Spleen (tissue), 11 donors: ENCODE results near the gene RAB3D. TPM values are rescaled to one million over a fixed set of nuclear protein-coding genes. Genes with fewer than 3 reads are reported as not detected.

Experiments
- DNase-seq: peaks from one replicate; pipeline ENCODE4 v3.0.0-alpha.2; 2020
- H3K27ac ChIP-seq, 8 donors: fragments of 200-600 bp; sonication (generic) in 7 of 8; 1 replicate in 4 of 8; 2 replicates in 4 of 8; pipeline versions ENCODE4 v1.5.0 to v1.8.0; 2016 to 2021; ENCODE audit warnings: inconsistent platforms in 4 of 8, mild to moderate bottlenecking in 4 of 8, moderate library complexity in 1 of 8
- H3K27me3 ChIP-seq, 7 donors: fragments of 200-600 bp; sonication (generic) in 6 of 7; replicated peaks in 1 of 7; 1 replicate in 4 of 7; 2 replicates in 3 of 7; pipeline versions ENCODE4 v1.5.0 to v1.8.0; 2016 to 2021; ENCODE audit warnings: inconsistent platforms in 3 of 7, mild to moderate bottlenecking in 1 of 7
- H3K36me3 ChIP-seq, 6 donors: fragments of 200-600 bp; sonication (generic) in 5 of 6; 1 replicate in 4 of 6; 2 replicates in 2 of 6; pipeline versions ENCODE4 v1.5.0 to v1.8.0; 2016 to 2021; ENCODE audit warnings: inconsistent platforms in 2 of 6
- H3K4me1 ChIP-seq, 6 donors: fragments of 200-600 bp; sonication (generic) in 5 of 6; 1 replicate in 3 of 6; 2 replicates in 3 of 6; pipeline versions ENCODE4 v1.5.0 to v1.8.0; 2016 to 2021; ENCODE audit warnings: inconsistent platforms in 3 of 6
- H3K4me3 ChIP-seq, 8 donors: fragments of 200-600 bp; sonication (generic) in 7 of 8; 1 replicate in 4 of 8; 2 replicates in 4 of 8; pipeline versions ENCODE4 v1.5.0 to v1.8.0; 2016 to 2021; ENCODE audit warnings: inconsistent platforms in 4 of 8, mild to moderate bottlenecking in 4 of 8, moderate library complexity in 2 of 8
- H3K9me3 ChIP-seq, 8 donors: fragments of 200-600 bp; sonication (generic) in 7 of 8; 1 replicate in 4 of 8; 2 replicates in 4 of 8; pipeline versions ENCODE4 v1.5.0 to v1.8.0; 2016 to 2021; ENCODE audit warnings: inconsistent platforms in 4 of 8
- POLR2A ChIP-seq, 3 donors: fragments of 450-650 bp; IDR thresholded peaks; one replicate each; pipeline ENCODE4 v1.5.1; 2017; ENCODE audit warnings: antibody characterized with exemption in 3 of 3, mild to moderate bottlenecking in 1 of 3
- POLR2AphosphoS5 ChIP-seq, 3 donors: sonication (generic); formaldehyde crosslinking; IDR thresholded peaks; one replicate each; pipeline ENCODE4 v1.5.1; 2017; ENCODE audit warnings: antibody characterized with exemption in 3 of 3
- WGBS, 5 donors: extraction: QIAGEN DNeasy Blood & Tissue Kit in 3 of 5; methylation state at CpG; one replicate each; pipeline versions ENCODE4 v1.1.5 to v1.1.7; 2013 to 2018; 5-methylcytosine and 5-hydroxymethylcytosine counted together
- intact Hi-C: fragments of 100-400 bp; cut with DNase I; formaldehyde crosslinking; loops from one replicate; pipeline ENCODE4 v1.15.0; 2023; ENCODE audit warnings: low total_unique reads
- polyA plus RNA-seq, 3 donors: library from polyadenylated mRNA; stranded (reverse); fragments of 200-250 nt; gene quantifications; one replicate each; pipeline ENCODE4 v1.2.1, GENCODE V29; 2013
- total RNA-seq, 7 donors: library from RNA; depleted of rRNA in 3 of 7; stranded (reverse); fragments of >200 nt in 3 of 7; fragmentation: NEBNext Ultra II Directional in 4 of 7; extraction: Animal tissue kit (Norgen Biotek cat#: 25700) in 4 of 7; gene quantifications; one replicate each; pipeline versions ENCODE4 v1.1.0 to v1.2.1, GENCODE V29; 2016 to 2021
- TF ChIP-seq, protein P1 (sequence below), 11 experiments: fragments of 200-600 bp in 7 of 11; fragments of 450-650 bp in 4 of 11; sonication (generic) in 4 of 11; IDR thresholded peaks in 8 of 11; conservative IDR thresholded peaks in 3 of 11; 1 replicate in 7 of 11; 2 replicates in 4 of 11; pipeline versions ENCODE4 v1.4.0 to v1.8.0; 2016 to 2021; ENCODE audit warnings: antibody characterized with exemption in 11 of 11, inconsistent platforms in 4 of 11, mild to moderate bottlenecking in 1 of 11
- donor health status: healthy with polysubstance abuse.
- donor health status: DM: no; HTN: no; CAD: no; lungs with moderate emphysema.
- donor health status: DM: no; HTN: no; CAD: no.
- donor health status: Bipolar disorder and iron deficiency.
- donor health status: healthy.
- donor health status: DM: no; HTN: no; CAD: no.
- donor health status: DM: yes; HTN: yes; CAD: no.

RAB3D gene
- total and polyA plus RNA-seq, 10 donors: 2.5 to 51.3 (median 33.5) TPM

DNA sequence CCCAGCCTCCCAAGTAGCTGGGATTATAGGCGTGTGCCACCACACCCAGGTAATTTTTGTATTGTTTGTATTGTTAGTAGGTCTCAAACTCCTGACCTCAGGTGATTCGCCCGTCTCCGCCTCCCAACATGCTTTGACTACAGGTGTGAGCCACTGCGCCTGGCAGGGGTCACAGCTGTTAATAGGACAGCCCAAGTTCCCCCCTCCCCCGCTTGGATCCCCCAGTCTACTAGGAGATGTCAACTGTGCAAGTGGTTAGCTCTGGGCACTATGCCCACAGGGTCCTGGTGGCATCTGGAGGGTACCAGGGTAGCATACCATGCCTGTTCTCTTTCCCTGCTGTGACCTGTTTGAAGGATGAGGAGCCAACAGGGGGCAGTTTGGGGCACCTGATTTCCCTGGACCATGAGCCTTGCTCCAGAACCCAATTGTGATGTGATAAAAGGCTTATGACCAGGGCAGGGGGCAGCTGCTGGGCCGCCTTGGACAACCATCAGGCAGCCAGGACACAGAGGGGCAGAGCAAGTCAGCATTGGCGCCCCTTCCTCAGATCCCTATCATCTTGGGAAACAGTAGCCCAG, 43.7 kb downstream of the RAB3D start, which contains the start of gene TSPAN16:
Gene TSPAN16 (plus strand): TSS at position 496 of the 581 bp plus-strand sequence. CDS start 138 bp downstream, outside the sequence.
- Histone ChIP-seq H3K27ac (peak within 1 kb of the TSS; percentile 42 to 86 (median 68)), H3K36me3 (no peaks in the 10 kb centered on the region), H3K27me3 (peaks cover 0 to 21% (median 0%) of the 10 kb centered on the region in 7 donors), H3K9me3 (no peaks in the 10 kb centered on the region), H3K4me1 (peaks cover 0 to 70% (median 29%) of the 10 kb centered on the region in 6 donors), H3K4me3 (peak within 1 kb of the TSS in 1 of 8 donors; percentile 6)
- WGBS, 5 donors: 77 to 95% (median 84%) methylated on average over 8 of the region's 8 CpGs
- TF ChIP-seq POLR2AphosphoS5 (IDR thresholded peaks at IDR 0.05): no peak
- TF ChIP-seq POLR2A (IDR thresholded peaks at IDR 0.05): no peak
- TF ChIP-seq, protein P1, sequence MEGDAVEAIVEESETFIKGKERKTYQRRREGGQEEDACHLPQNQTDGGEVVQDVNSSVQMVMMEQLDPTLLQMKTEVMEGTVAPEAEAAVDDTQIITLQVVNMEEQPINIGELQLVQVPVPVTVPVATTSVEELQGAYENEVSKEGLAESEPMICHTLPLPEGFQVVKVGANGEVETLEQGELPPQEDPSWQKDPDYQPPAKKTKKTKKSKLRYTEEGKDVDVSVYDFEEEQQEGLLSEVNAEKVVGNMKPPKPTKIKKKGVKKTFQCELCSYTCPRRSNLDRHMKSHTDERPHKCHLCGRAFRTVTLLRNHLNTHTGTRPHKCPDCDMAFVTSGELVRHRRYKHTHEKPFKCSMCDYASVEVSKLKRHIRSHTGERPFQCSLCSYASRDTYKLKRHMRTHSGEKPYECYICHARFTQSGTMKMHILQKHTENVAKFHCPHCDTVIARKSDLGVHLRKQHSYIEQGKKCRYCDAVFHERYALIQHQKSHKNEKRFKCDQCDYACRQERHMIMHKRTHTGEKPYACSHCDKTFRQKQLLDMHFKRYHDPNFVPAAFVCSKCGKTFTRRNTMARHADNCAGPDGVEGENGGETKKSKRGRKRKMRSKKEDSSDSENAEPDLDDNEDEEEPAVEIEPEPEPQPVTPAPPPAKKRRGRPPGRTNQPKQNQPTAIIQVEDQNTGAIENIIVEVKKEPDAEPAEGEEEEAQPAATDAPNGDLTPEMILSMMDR (IDR thresholded peaks at IDR 0.05 in 8 of 11, conservative IDR thresholded peaks at IDR 0.05 in 3 of 11): no peak
- intact Hi-C loops: no loop called here
- DNase-seq: no peak

DNA sequence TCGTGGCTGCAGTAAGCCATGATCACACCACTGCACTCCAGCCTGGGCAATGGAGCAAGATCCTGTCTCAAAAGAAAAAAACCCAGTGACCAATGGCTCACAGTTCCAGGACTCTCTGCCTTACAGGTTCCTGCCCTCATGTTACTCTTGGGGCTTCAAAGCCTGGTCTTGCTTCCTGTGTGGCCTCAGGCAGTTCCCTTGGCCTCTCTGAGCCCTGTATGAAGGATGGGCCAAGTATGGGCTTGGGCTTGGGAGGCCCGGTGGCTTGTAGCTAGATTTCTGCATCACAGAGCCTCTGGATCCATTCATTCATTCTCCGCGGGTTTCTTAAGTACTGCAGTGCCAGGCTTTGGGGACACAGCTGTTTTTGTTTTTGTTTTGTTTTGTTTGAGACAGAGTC, 44.3 kb downstream of the RAB3D start:
- WGBS, 5 donors: 75 to 92% (median 78%) methylated on average over 4 of the region's 4 CpGs
- Histone ChIP-seq H3K27ac (peak overlapping the region in 4 of 8 donors; percentile 67 to 86 (median 70)), H3K4me3 (no peak overlapping the region), H3K9me3 (no peaks in the 10 kb centered on the region), H3K27me3 (peaks cover 0 to 26% (median 0%) of the 10 kb centered on the region in 7 donors), H3K4me1 (peaks cover 0 to 64% (median 29%) of the 10 kb centered on the region in 6 donors), H3K36me3 (no peaks in the 10 kb centered on the region)
- TF ChIP-seq POLR2A (IDR thresholded peaks at IDR 0.05) (no peak), POLR2AphosphoS5 (IDR thresholded peaks at IDR 0.05) (no peak)
- TF ChIP-seq, protein P1 (IDR thresholded peaks at IDR 0.05 in 8 of 11, conservative IDR thresholded peaks at IDR 0.05 in 3 of 11): no peak
- DNase-seq: no peak
- intact Hi-C loops: no loop called here

DNA sequence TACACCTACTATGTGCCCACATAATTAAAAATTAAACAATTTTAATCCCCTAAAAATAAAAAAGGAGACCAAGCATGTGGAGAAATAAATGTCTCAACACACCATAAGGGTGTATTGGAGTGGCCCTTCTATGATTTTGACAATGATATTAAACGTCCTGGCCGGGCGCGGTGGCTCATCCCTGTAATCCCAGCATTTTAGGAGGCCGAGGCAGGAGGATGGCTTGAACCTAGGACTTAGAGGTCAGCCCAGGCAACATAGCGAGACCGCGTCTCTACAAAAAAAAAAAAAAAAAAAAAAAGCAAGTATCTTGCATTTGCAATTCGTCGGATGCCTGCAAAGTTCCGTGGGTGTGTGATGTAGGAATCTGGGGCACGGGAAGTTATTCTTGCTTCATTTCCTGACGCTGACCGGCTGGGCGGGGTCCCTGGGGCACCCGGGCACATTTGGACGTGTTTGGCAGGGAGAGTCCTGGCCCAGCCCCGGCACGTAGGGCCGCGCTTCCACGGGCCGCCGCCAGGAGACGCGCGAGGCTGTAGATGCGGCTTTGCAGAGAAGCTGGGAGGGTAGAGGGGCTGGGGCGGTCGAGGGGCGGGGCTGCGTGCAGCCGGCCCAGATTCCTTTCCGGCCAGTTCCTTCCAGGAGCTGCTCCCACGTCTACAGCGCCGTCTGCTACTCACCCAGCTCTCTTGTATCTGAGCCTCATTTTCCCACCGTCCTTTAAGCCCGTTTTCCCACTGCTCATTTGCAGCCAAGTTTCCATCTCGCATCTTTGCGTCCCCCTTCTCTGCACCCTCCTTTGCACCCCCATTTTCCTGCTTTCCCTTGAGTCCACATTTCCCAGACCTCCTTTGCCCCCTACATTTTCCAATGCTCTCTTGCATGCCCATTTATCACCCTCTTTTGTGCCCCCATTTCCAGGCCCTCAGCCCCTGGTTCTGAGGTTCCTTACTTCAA, 45.7 kb downstream of the RAB3D start:
- no peaks in the 10 kb centered on the region for H3K9me3 ChIP-seq
- DNase-seq: peak; percentile 97
- WGBS, 5 donors: 3 to 8% (median 4%) methylated on average over 37 to 41 of the region's 41 CpGs
- H3K4me3 ChIP-seq: peak overlapping the region in 4 of 8 donors; percentile 1 to 55 (median 18)
- TF ChIP-seq POLR2AphosphoS5 (IDR thresholded peaks at IDR 0.05) (peak; percentile 87 to 93 (median 89)), POLR2A (IDR thresholded peaks at IDR 0.05) (no peak)
- TF ChIP-seq, protein P1 (IDR thresholded peaks at IDR 0.05 in 8 of 11, conservative IDR thresholded peaks at IDR 0.05 in 3 of 11): peak; percentile 93 to 100 (median 98)
- H3K27ac ChIP-seq: peak overlapping the region in 7 of 8 donors; percentile 54 to 86 (median 74)
- peaks cover 0 to 32% (median 0%) of the 10 kb centered on the region in 7 donors for H3K27me3 ChIP-seq
- intact Hi-C loops: no loop called here
- peaks cover 0 to 63% (median 29%) of the 10 kb centered on the region in 6 donors for H3K4me1 ChIP-seq
- no peaks in the 10 kb centered on the region for H3K36me3 ChIP-seq
